Hepatocyte (in vitro differentiated cells): ENCODE results near the gene MAST4. TPM values are rescaled to one million over a fixed set of nuclear protein-coding genes. Genes with fewer than 3 reads are reported as not detected.

ENCODE experiments used
- DNase-seq: peaks from one replicate; pipeline ENCODE4 v3.0.0-alpha.2; 2016; ENCODE audit warnings: low spot score
- H2AFZ ChIP-seq: fragments of 200-600 bp; sonication (generic); 2 replicates; pipeline ENCODE4 v1.6.0; 2016; ENCODE audit warnings: antibody characterized with exemption, mild to moderate bottlenecking
- H3K27ac ChIP-seq: fragments of 200-600 bp; sonication (generic); 2 replicates; pipeline ENCODE4 v1.5.1; 2016; ENCODE audit warnings: mild to moderate bottlenecking
- H3K27me3 ChIP-seq: fragments of 200-600 bp; sonication (generic); 2 replicates; pipeline ENCODE4 v1.6.1; 2016
- H3K36me3 ChIP-seq: fragments of 200-600 bp; sonication (generic); replicated peaks from 2 replicates; pipeline ENCODE4 v1.5.1; 2016; ENCODE audit warnings: low read depth; ENCODE audit not compliant: insufficient read depth
- H3K4me1 ChIP-seq: fragments of 200-600 bp; sonication (generic); 2 replicates; pipeline ENCODE4 v1.5.1; 2016; ENCODE audit warnings: mild to moderate bottlenecking, moderate library complexity; ENCODE audit not compliant: insufficient read depth
- H3K4me2 ChIP-seq: fragments of 200-600 bp; sonication (generic); 2 replicates; pipeline ENCODE4 v1.6.0; 2016
- H3K4me3 ChIP-seq: fragments of 200-600 bp; sonication (generic); 2 replicates; pipeline ENCODE4 v1.5.1; 2016; ENCODE audit warnings: mild to moderate bottlenecking
- H3K79me2 ChIP-seq: fragments of 200-600 bp; sonication (generic); 2 replicates; pipeline ENCODE4 v1.6.0; 2017; ENCODE audit warnings: mild to moderate bottlenecking
- H3K9me2 ChIP-seq: fragments of 200-600 bp; sonication (generic); replicated peaks from 2 replicates; pipeline ENCODE4 v1.6.0; 2017; ENCODE audit warnings: mild to moderate bottlenecking; ENCODE audit not compliant: insufficient read depth
- H3K9me3 ChIP-seq: fragments of 200-600 bp; sonication (generic); 2 replicates; pipeline ENCODE4 v1.5.1; 2016; ENCODE audit warnings: low read depth, mild to moderate bottlenecking
- H4K20me1 ChIP-seq: fragments of 200-600 bp; sonication (generic); 2 replicates; pipeline ENCODE4 v1.6.0; 2016; ENCODE audit warnings: mild to moderate bottlenecking; ENCODE audit not compliant: insufficient read depth, poor library complexity, severe bottlenecking
- EZH2 ChIP-seq: fragments of 200-600 bp; sonication (generic); IDR thresholded peaks from 2 replicates; pipeline ENCODE4 v1.6.1; 2016; ENCODE audit warnings: antibody characterized with exemption, mild to moderate bottlenecking, borderline replicate concordance
- EZH2phosphoT487 ChIP-seq: fragments of 200-600 bp; sonication (generic); IDR thresholded peaks from one replicate; pipeline ENCODE4 v1.6.1; 2018; ENCODE audit warnings: antibody characterized with exemption, mild to moderate bottlenecking, low read depth, moderate library complexity; ENCODE audit not compliant: unreplicated experiment, severe bottlenecking
- WGBS: methylation state at CpG from one replicate; pipeline ENCODE4 v1.1.6; 2016; ENCODE audit warnings: low lambda C conversion rate; ENCODE audit errors: missing lambda C conversion rate; 5-methylcytosine and 5-hydroxymethylcytosine counted together
- polyA plus RNA-seq: library from polyadenylated mRNA; unstranded; fragments of >200 nt; fragmentation: Nextera tagmentation; extraction: Ambion mirVana; gene quantifications from 2 replicates; pipeline ENCODE4 v1.2.1, GENCODE V29; 2016
- total RNA-seq: library from RNA; depleted of rRNA; stranded (reverse); fragments of >200 nt; gene quantifications from 2 replicates; pipeline ENCODE4 v1.2.3, GENCODE V29; 2014
- TF ChIP-seq, protein P1 (sequence below): fragments of 200-600 bp; sonication (generic); IDR thresholded peaks from 2 replicates; pipeline ENCODE4 v1.5.1; 2016; ENCODE audit warnings: antibody characterized with exemption, mild to moderate bottlenecking; ENCODE audit not compliant: poor library complexity

MAST4 gene
- total and polyA plus RNA-seq, 2 experiments from 2014 or later = 11.7 to 13.2 TPM

DNA sequence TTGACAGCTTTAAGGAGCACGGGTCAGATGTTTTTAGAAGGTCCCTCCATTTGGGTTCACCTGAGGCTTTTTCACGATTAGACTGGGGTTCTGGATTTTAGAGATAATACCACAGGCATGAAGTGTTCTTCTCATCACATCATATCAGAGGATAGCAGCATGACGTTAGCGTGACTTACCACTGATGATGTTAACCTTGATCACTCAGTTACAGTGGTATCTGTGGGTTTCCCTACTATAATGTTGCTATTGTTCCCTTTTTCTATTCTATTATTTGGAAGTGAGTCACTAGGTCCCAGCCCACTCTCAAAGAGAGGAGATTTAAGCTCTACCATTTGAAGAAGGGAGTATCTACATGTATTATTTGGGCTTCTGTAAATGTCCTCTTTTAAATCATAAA is 300.0 kb downstream of the MAST4 start:
- Histone ChIP-seq H3K79me2 (no peaks in the 10 kb centered on the region), H3K27me3 (no peaks in the 10 kb centered on the region), H3K4me1 (peaks cover 7% of the 10 kb centered on the region), H3K9me2 (no peaks in the 10 kb centered on the region), H3K4me3 (no peak overlapping the region), H3K4me2 (no peak overlapping the region), H2AFZ (no peak overlapping the region), H3K9me3 (no peaks in the 10 kb centered on the region), H4K20me1 (no peaks in the 10 kb centered on the region), H3K36me3 (no peaks in the 10 kb centered on the region), H3K27ac (no peak overlapping the region)
- WGBS = 89% methylated on average over 4 of the region's 4 CpGs
- TF ChIP-seq EZH2 = no peak
- no peak for TF ChIP-seq EZH2phosphoT487
- TF ChIP-seq, protein P1, sequence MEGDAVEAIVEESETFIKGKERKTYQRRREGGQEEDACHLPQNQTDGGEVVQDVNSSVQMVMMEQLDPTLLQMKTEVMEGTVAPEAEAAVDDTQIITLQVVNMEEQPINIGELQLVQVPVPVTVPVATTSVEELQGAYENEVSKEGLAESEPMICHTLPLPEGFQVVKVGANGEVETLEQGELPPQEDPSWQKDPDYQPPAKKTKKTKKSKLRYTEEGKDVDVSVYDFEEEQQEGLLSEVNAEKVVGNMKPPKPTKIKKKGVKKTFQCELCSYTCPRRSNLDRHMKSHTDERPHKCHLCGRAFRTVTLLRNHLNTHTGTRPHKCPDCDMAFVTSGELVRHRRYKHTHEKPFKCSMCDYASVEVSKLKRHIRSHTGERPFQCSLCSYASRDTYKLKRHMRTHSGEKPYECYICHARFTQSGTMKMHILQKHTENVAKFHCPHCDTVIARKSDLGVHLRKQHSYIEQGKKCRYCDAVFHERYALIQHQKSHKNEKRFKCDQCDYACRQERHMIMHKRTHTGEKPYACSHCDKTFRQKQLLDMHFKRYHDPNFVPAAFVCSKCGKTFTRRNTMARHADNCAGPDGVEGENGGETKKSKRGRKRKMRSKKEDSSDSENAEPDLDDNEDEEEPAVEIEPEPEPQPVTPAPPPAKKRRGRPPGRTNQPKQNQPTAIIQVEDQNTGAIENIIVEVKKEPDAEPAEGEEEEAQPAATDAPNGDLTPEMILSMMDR = no peak
- no peak for DNase-seq

DNA sequence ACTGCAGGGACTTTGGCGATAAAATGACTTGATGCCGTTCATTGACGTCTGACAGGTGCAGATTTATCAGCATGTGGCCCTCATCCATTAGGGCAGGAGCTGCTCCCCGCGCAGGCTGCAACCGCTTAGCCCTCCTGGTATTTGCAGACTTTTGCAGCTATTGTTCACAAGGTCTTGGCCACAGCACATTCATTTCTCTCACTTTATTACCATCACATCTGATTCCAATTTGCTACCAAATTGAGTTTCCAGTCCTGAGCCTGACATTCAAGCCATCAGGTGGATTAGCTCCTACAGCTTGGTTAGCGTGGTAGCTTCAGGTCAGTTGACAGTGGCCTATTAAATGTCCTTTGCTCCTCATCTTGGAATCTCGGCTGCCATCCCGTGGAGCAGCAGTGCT is 301.2 kb downstream of the MAST4 start:
- peaks cover 7% of the 10 kb centered on the region for H3K4me1 ChIP-seq
- no peak overlapping the region for H3K4me2 ChIP-seq
- H3K27ac ChIP-seq = no peak overlapping the region
- no peaks in the 10 kb centered on the region for H3K9me2 ChIP-seq
- no peak overlapping the region for H3K4me3 ChIP-seq
- no peak for DNase-seq
- H3K79me2 ChIP-seq = no peaks in the 10 kb centered on the region
- no peaks in the 10 kb centered on the region for H4K20me1 ChIP-seq
- H3K36me3 ChIP-seq = no peaks in the 10 kb centered on the region
- H3K27me3 ChIP-seq = no peaks in the 10 kb centered on the region
- 68% methylated on average over 9 of the region's 9 CpGs for WGBS
- TF ChIP-seq EZH2 (no peak), EZH2phosphoT487 (no peak)
- TF ChIP-seq, protein P1 = no peak
- H3K9me3 ChIP-seq = no peaks in the 10 kb centered on the region
- H2AFZ ChIP-seq = no peak overlapping the region

DNA sequence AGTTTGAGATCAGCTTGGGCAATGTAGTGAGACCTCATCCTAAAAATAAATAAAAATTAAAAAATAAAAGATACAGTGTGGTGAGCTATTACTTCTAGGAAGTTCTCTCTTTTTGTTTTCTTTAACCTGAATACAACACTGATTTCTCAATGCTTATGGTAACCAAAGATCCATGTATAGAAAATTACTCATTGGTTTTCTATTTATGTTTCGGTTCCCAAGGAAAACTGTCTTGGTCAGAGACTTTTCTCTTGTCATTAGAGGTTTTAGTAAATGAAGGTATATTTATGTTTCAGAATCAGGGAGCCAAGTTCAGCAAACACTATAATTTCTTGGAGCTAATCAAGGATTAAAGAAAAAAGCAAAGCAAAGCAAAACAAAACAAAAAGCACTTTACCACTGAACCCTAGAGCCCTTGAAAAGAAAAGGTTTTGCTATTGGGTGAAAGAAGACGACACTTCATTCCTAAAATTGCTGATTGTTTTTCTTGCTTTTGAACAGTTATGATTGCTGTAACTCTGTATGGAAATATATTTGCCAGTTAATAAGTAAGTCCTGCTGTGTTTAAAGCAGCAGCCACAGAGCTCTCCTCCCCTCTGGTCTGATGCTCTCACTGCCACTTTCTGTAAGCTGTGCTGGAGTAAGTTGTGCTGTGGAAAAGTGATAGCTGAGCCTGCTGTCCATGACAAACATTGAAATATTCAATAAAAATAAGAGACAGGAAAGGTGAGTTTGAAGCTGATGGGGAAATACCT is 302.2 kb downstream of the MAST4 start:
- no peak overlapping the region for H2AFZ ChIP-seq
- peaks cover 7% of the 10 kb centered on the region for H3K4me1 ChIP-seq
- H3K27me3 ChIP-seq = no peaks in the 10 kb centered on the region
- H3K79me2 ChIP-seq = no peaks in the 10 kb centered on the region
- H4K20me1 ChIP-seq = no peaks in the 10 kb centered on the region
- no peak overlapping the region for H3K27ac ChIP-seq
- H3K9me3 ChIP-seq = no peaks in the 10 kb centered on the region
- no peak overlapping the region for H3K4me3 ChIP-seq
- TF ChIP-seq, protein P1 = no peak
- TF ChIP-seq EZH2phosphoT487 (no peak), EZH2 (no peak)
- no peak for DNase-seq
- H3K9me2 ChIP-seq = no peaks in the 10 kb centered on the region
- WGBS = 73% methylated on average over 2 of the region's 2 CpGs
- no peaks in the 10 kb centered on the region for H3K36me3 ChIP-seq
- no peak overlapping the region for H3K4me2 ChIP-seq
